Cardiac muscle cell (in vitro differentiated cells and primary cell): ENCODE measurements around the gene UNC119B. TPM values are rescaled to one million over a fixed set of nuclear protein-coding genes. Genes with fewer than 3 reads are reported as not detected.

Experiments
- DNase-seq, 2 donors: peaks; one replicate each; pipeline versions ENCODE4 v3.0.0 to v3.0.0-alpha.2; 2010 to 2017; ENCODE audit warnings: low read depth in 1 of 2, low spot score in 1 of 2
- H3K27ac ChIP-seq: fragments of 200-600 bp; sonication (generic); 2 replicates; pipeline ENCODE4 v1.5.1; 2016
- H3K27me3 ChIP-seq: fragments of 200-600 bp; sonication (generic); 2 replicates; pipeline ENCODE4 v1.6.0; 2016; ENCODE audit warnings: control low read depth
- H3K36me3 ChIP-seq: fragments of 200-600 bp; sonication (generic); 2 replicates; pipeline ENCODE4 v1.5.1; 2016; ENCODE audit warnings: control low read depth
- H3K4me1 ChIP-seq: fragments of 200-600 bp; sonication (generic); 2 replicates; pipeline ENCODE4 v1.8.1; 2017; ENCODE audit warnings: low read depth, mild to moderate bottlenecking, mixed run types
- H3K4me3 ChIP-seq: fragments of 200-600 bp; sonication (generic); 2 replicates; pipeline ENCODE4 v1.5.1; 2016; ENCODE audit warnings: mild to moderate bottlenecking
- H3K9me3 ChIP-seq: fragments of 200-600 bp; sonication (generic); 2 replicates; pipeline ENCODE4 v1.5.1; 2017; ENCODE audit warnings: low read depth, mild to moderate bottlenecking, control low read depth
- CTCF ChIP-seq: IDR thresholded peaks from 2 replicates; pipeline ENCODE4 v1.5.1; 2012; ENCODE audit warnings: low read depth, mild to moderate bottlenecking, low read length
- polyA plus RNA-seq: library from polyadenylated mRNA; unstranded; fragments of >200 nt; fragmentation: Nextera tagmentation; extraction: Ambion mirVana; gene quantifications from 2 replicates; pipeline ENCODE4 v1.2.1, GENCODE V29; 2016
- total RNA-seq: library from RNA; depleted of rRNA; stranded (reverse); fragments of >200 nt; gene quantifications from 2 replicates; pipeline ENCODE4 v1.2.3, GENCODE V29; 2016

UNC119B gene
- total and polyA plus RNA-seq, 2 experiments from 2014 or later, result 14.7 to 28.2 TPM

GRCh38 chr12:120711411-120711810, 1.2 kb downstream of the UNC119B start:
- no peak overlapping the region for H3K27ac ChIP-seq
- H3K36me3 ChIP-seq, result peaks cover 19% of the 10 kb centered on the region
- TF ChIP-seq CTCF, result no peak
- peak overlapping the region; percentile 93 for H3K4me3 ChIP-seq
- H3K4me1 ChIP-seq, result peaks cover 16% of the 10 kb centered on the region
- DNase-seq, result no peak
- H3K27me3 ChIP-seq, result no peaks in the 10 kb centered on the region
- no peaks in the 10 kb centered on the region for H3K9me3 ChIP-seq

GRCh38 chr12:120712610-120713009, 2.4 kb downstream of the UNC119B start:
- no peak for TF ChIP-seq CTCF
- no peak overlapping the region for H3K4me3 ChIP-seq
- H3K36me3 ChIP-seq, result peaks cover 30% of the 10 kb centered on the region
- no peaks in the 10 kb centered on the region for H3K9me3 ChIP-seq
- no peaks in the 10 kb centered on the region for H3K27me3 ChIP-seq
- no peak overlapping the region for H3K27ac ChIP-seq
- no peak for DNase-seq
- H3K4me1 ChIP-seq, result peaks cover 16% of the 10 kb centered on the region

- DNase-seq, result peak; percentile 88 to 91
- Histone ChIP-seq H3K9me3 (no peaks in the 10 kb centered on the region), H3K4me3 (no peak overlapping the region), H3K4me1 (peaks cover 16% of the 10 kb centered on the region), H3K27ac (no peak overlapping the region), H3K36me3 (peaks cover 40% of the 10 kb centered on the region), H3K27me3 (no peaks in the 10 kb centered on the region)
- TF ChIP-seq CTCF, result peak; percentile 85
These were observed 3.7 kb downstream of the UNC119B start for GRCh38 chr12:120713861-120714482.

- peaks cover 72% of the 10 kb centered on the region for H3K36me3 ChIP-seq
- no peak for TF ChIP-seq CTCF
- no peak overlapping the region for H3K27ac ChIP-seq
- H3K4me1 ChIP-seq, result no peaks in the 10 kb centered on the region
- H3K9me3 ChIP-seq, result no peaks in the 10 kb centered on the region
- no peak for DNase-seq
- no peaks in the 10 kb centered on the region for H3K27me3 ChIP-seq
- H3K4me3 ChIP-seq, result no peak overlapping the region
These were observed 7.8 kb downstream of the UNC119B start for GRCh38 chr12:120718055-120718454.

GRCh38 chr12:120719072-120719471, 8.8 kb downstream of the UNC119B start:
- H3K4me1 ChIP-seq, result no peaks in the 10 kb centered on the region
- no peak for DNase-seq
- TF ChIP-seq CTCF, result no peak
- no peaks in the 10 kb centered on the region for H3K9me3 ChIP-seq
- no peak overlapping the region for H3K4me3 ChIP-seq
- peaks cover 79% of the 10 kb centered on the region for H3K36me3 ChIP-seq
- no peaks in the 10 kb centered on the region for H3K27me3 ChIP-seq
- no peak overlapping the region for H3K27ac ChIP-seq
